H9 (cell line): ENCODE data around the gene PTPRN2. TPM values are rescaled to one million over a fixed set of nuclear protein-coding genes. Genes with fewer than 3 reads are reported as not detected.

ENCODE experiments used
- DNase-seq: peaks from one replicate; pipeline ENCODE4 v3.0.0-alpha.2; 2017
- H2AFZ ChIP-seq: one replicate; pipeline ENCODE4 v1.6.1; 2013; ENCODE audit warnings: mild to moderate bottlenecking, low read length, control low read depth, moderate library complexity
- H2AK5ac ChIP-seq: 2 replicates; pipeline ENCODE4 v1.6.1; 2013; ENCODE audit warnings: low read length, control low read depth, mixed read lengths; ENCODE audit not compliant: insufficient read length
- H2BK120ac ChIP-seq: one replicate; pipeline ENCODE4 v1.6.1; 2013; ENCODE audit warnings: low read depth, mild to moderate bottlenecking, low read length, control low read depth, inconsistent platforms; ENCODE audit not compliant: poor library complexity, severe bottlenecking
- H2BK12ac ChIP-seq: 2 replicates; pipeline ENCODE4 v1.6.1; 2013; ENCODE audit warnings: low read length, control low read depth, mixed read lengths, low read depth; ENCODE audit not compliant: insufficient read length
- H2BK15ac ChIP-seq: 2 replicates; pipeline ENCODE4 v1.6.1; 2013; ENCODE audit warnings: low read depth, low read length, control low read depth
- H2BK20ac ChIP-seq: one replicate; pipeline ENCODE4 v1.6.1; 2013; ENCODE audit warnings: low read depth, mild to moderate bottlenecking, low read length, control low read depth, inconsistent platforms; ENCODE audit not compliant: poor library complexity, severe bottlenecking
- H2BK5ac ChIP-seq: 2 replicates; pipeline ENCODE4 v1.6.1; 2013; ENCODE audit warnings: low read length, control low read depth, mixed read lengths; ENCODE audit not compliant: insufficient read length
- H3K14ac ChIP-seq: 2 replicates; pipeline ENCODE4 v1.6.1; 2013; ENCODE audit warnings: low read length, control low read depth; ENCODE audit not compliant: insufficient read depth
- H3K18ac ChIP-seq: 2 replicates; pipeline ENCODE4 v1.6.1; 2013; ENCODE audit warnings: low read depth, mild to moderate bottlenecking, mixed read lengths, low read length, control low read depth; ENCODE audit not compliant: insufficient read length
- H3K23ac ChIP-seq: 2 replicates; pipeline ENCODE4 v1.6.1; 2013; ENCODE audit warnings: low read length, control low read depth, mixed read lengths, low read depth; ENCODE audit not compliant: insufficient read length
- H3K23me2 ChIP-seq: 2 replicates; pipeline ENCODE4 v1.6.1; 2013; ENCODE audit warnings: low read depth, mild to moderate bottlenecking, mixed read lengths, low read length, control low read depth; ENCODE audit not compliant: insufficient read length, poor library complexity, severe bottlenecking
- H3K27ac ChIP-seq: 2 replicates; pipeline ENCODE4 v1.5.1; 2013; ENCODE audit warnings: low read length, control low read depth, mixed read lengths, low read depth; ENCODE audit not compliant: insufficient read length
- H3K27me3 ChIP-seq: 2 replicates; pipeline ENCODE4 v1.6.1; 2013; ENCODE audit warnings: low read length, control low read depth, inconsistent platforms; ENCODE audit not compliant: insufficient read depth
- H3K4ac ChIP-seq: 2 replicates; pipeline ENCODE4 v1.6.1; 2013; ENCODE audit warnings: low read depth, mild to moderate bottlenecking, control low read depth, inconsistent platforms, low read length, moderate library complexity
- H3K4me1 ChIP-seq: 2 replicates; pipeline ENCODE4 v1.6.1; 2013; ENCODE audit warnings: low read length, control low read depth, inconsistent platforms; ENCODE audit not compliant: insufficient read depth
- H3K4me2 ChIP-seq: 2 replicates; pipeline ENCODE4 v1.6.1; 2013; ENCODE audit warnings: low read length, control low read depth, mixed read lengths; ENCODE audit not compliant: insufficient read length, insufficient read depth
- H3K56ac ChIP-seq: 2 replicates; pipeline ENCODE4 v1.6.1; 2013; ENCODE audit warnings: low read depth, mild to moderate bottlenecking, mixed read lengths, low read length, control low read depth; ENCODE audit not compliant: insufficient read length
- H3K79me1 ChIP-seq: 2 replicates; pipeline ENCODE4 v1.6.1; 2013; ENCODE audit warnings: low read depth, mild to moderate bottlenecking, moderate library complexity, low read length, control low read depth, inconsistent platforms; ENCODE audit not compliant: insufficient read depth, poor library complexity, severe bottlenecking
- H3K79me2 ChIP-seq: 2 replicates; pipeline ENCODE4 v1.6.1; 2013; ENCODE audit warnings: low read length, control low read depth, inconsistent platforms; ENCODE audit not compliant: insufficient read depth
- H3K9ac ChIP-seq: 2 replicates; pipeline ENCODE4 v1.6.1; 2013; ENCODE audit warnings: low read length, control low read depth, mixed read lengths; ENCODE audit not compliant: insufficient read length; ENCODE audit errors: extremely low read depth
- H3K9me3 ChIP-seq: one replicate; pipeline ENCODE4 v1.6.1; 2013; ENCODE audit warnings: low read depth, low read length, inconsistent platforms; ENCODE audit not compliant: control insufficient read depth
- H3T11ph ChIP-seq: one replicate; pipeline ENCODE4 v1.6.1; 2013; ENCODE audit warnings: mild to moderate bottlenecking, low read length, control low read depth, inconsistent platforms
- H4K20me1 ChIP-seq: one replicate; pipeline ENCODE4 v1.6.1; 2013; ENCODE audit not compliant: control insufficient read depth, insufficient read length, insufficient read depth
- H4K5ac ChIP-seq: 2 replicates; pipeline ENCODE4 v1.6.1; 2013; ENCODE audit warnings: low read depth, mild to moderate bottlenecking, mixed read lengths, low read length, control low read depth; ENCODE audit not compliant: insufficient read length
- H4K8ac ChIP-seq: replicated peaks from 2 replicates; pipeline ENCODE4 v1.6.1; 2013; ENCODE audit warnings: low read length, control low read depth, mixed read lengths, low read depth; ENCODE audit not compliant: insufficient read length
- H4K91ac ChIP-seq: 2 replicates; pipeline ENCODE4 v1.6.1; 2013; ENCODE audit warnings: low read depth, mild to moderate bottlenecking, moderate library complexity, mixed read lengths, low read length, control low read depth; ENCODE audit not compliant: insufficient read length
- H3K27ac Mint-ChIP-seq, 3 experiments: 2 replicates in 2 of 3; 3 replicates in 1 of 3; pipeline ENCODE4 v1.8.0; 2020 to 2021; ENCODE audit warnings: mixed read lengths in 3 of 3, mild to moderate bottlenecking in 1 of 3, moderate library complexity in 1 of 3
- H3K27me3 Mint-ChIP-seq: 2 replicates; pipeline ENCODE4 v1.8.0; 2021; ENCODE audit warnings: low read depth, mild to moderate bottlenecking, moderate library complexity, mixed read lengths
- H3K36me3 Mint-ChIP-seq, 3 experiments: 2 replicates in 2 of 3; 3 replicates in 1 of 3; pipeline ENCODE4 v1.8.0; 2020 to 2021; ENCODE audit warnings: low read depth in 3 of 3, mixed read lengths in 3 of 3; ENCODE audit not compliant: insufficient read depth in 1 of 3
- H3K4me1 Mint-ChIP-seq, 2 experiments: 2 replicates each; pipeline ENCODE4 v1.8.0; 2020; ENCODE audit warnings: mixed read lengths in 2 of 2
- H3K4me3 Mint-ChIP-seq, 2 experiments: 2 replicates in 1 of 2; 3 replicates in 1 of 2; pipeline ENCODE4 v1.8.0; 2020 to 2021; ENCODE audit warnings: mild to moderate bottlenecking in 2 of 2, mixed read lengths in 2 of 2, moderate library complexity in 1 of 2
- H3K9me3 Mint-ChIP-seq, 2 experiments: 2 replicates in 1 of 2; 3 replicates in 1 of 2; pipeline ENCODE4 v1.8.0; 2020; ENCODE audit warnings: mild to moderate bottlenecking in 2 of 2, mixed read lengths in 2 of 2, moderate library complexity in 1 of 2
- WGBS: extraction: QIAGEN DNeasy Blood & Tissue Kit; methylation state at CpG from one replicate; pipeline ENCODE4 v1.1.7; 2013; ENCODE audit warnings: missing lambda C conversion rate, low lambda C conversion rate, mixed read lengths; ENCODE audit not compliant: insufficient read length; ENCODE audit errors: extremely low coverage; 5-methylcytosine and 5-hydroxymethylcytosine counted together
- total RNA-seq: library from RNA; stranded (reverse); gene quantifications from 2 replicates; pipeline ENCODE4 v1.2.1, GENCODE V29; 2021
- TF ChIP-seq, protein P1 (sequence below): fragments of 200-600 bp; sonication (generic); conservative IDR thresholded peaks from 3 replicates; pipeline ENCODE4 v1.8.0; 2021; ENCODE audit warnings: antibody characterized with exemption, mild to moderate bottlenecking

The PTPRN2 gene
- total RNA-seq, 1 experiment from 2014 or later, result 5.2 TPM

DNA sequence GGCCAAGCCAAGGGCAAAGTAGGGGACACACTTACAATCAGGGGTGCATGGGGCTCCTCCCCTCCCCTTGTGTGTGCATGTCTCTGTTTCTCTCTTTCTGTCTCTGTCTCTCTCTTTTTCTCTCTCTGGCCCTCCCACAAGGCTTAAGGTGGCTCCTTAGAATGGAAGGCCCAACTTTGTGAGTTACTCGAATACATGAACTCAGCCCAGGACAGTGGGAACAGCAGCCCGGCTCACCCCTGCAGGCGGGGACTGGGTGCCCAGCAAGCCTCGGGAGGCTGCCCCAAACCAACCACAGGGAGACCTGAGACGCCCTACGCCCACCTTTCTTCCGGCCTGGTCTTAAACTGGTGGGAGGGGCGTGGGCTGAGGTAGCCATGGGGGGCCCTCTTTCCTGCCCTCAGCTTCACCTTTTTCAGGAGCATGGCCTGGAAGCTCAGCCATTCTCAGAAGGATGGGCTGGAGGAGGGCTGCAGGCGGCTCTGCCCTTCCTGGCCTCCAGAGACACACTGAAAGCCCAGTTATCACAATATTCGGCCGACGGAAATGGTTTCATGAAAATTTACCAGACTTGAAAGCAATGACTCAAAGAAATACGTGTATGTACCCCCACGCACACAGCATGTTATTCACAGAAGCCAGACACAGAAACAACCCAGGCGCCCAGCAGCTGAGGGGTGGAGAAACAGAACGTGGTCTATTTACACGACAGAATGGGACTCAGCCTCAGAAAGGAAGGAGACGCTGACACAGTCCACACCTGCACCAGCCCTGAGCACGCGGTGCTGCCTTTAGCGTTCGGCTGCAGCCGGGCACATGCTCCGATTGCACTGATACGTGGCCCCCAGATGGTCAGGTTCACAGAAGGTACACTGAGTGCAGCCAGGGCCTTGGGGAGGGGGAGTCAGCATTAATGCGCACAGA is 229.5 kb downstream of the PTPRN2 start:
- Histone ChIP-seq H2BK120ac (no peak overlapping the region), H3K56ac (no peak overlapping the region), H3K23me2 (no peaks in the 10 kb centered on the region), H2BK15ac (no peak overlapping the region), H3K79me1 (no peaks in the 10 kb centered on the region), H3K27ac (no peak overlapping the region), H3K79me2 (no peaks in the 10 kb centered on the region), H3K27me3 (no peaks in the 10 kb centered on the region), H3K4me2 (no peak overlapping the region), H2BK12ac (no peak overlapping the region), H4K20me1 (no peaks in the 10 kb centered on the region), H4K91ac (no peak overlapping the region), H4K8ac (no peak overlapping the region), H2BK20ac (no peak overlapping the region), H4K5ac (no peak overlapping the region), H2BK5ac (no peak overlapping the region), H3K9ac (no peak overlapping the region), H2AK5ac (no peak overlapping the region), H3K23ac (no peak overlapping the region), H3K18ac (no peak overlapping the region), H3K9me3 (no peaks in the 10 kb centered on the region), H3K4ac (no peak overlapping the region), H3K14ac (no peak overlapping the region; the same call in 1 of the 2 replicates), H3T11ph (no peak overlapping the region), H2AFZ (no peak overlapping the region), H3K4me1 (no peaks in the 10 kb centered on the region)
- Mint-ChIP-seq H3K9me3 (peaks cover 14 to 16% of the 10 kb centered on the region in 2 experiments), H3K27ac (0 out of 7 replicates have a peak overlapping the region, but pooled peaks of 1 of the 3 experiments have one; percentile 45), H3K4me1 (peaks cover 7 to 14% of the 10 kb centered on the region in 2 experiments), H3K36me3 (peaks cover 5 to 16% (median 5%) of the 10 kb centered on the region in 3 experiments; a peak in 5 of 7 replicates), H3K4me3 (no peak overlapping the region), H3K27me3 (peaks cover 33% of the 10 kb centered on the region)
- no peak for DNase-seq
- no CpG with 5 or more reads among the region's 26 CpGs for WGBS
- TF ChIP-seq, protein P1, sequence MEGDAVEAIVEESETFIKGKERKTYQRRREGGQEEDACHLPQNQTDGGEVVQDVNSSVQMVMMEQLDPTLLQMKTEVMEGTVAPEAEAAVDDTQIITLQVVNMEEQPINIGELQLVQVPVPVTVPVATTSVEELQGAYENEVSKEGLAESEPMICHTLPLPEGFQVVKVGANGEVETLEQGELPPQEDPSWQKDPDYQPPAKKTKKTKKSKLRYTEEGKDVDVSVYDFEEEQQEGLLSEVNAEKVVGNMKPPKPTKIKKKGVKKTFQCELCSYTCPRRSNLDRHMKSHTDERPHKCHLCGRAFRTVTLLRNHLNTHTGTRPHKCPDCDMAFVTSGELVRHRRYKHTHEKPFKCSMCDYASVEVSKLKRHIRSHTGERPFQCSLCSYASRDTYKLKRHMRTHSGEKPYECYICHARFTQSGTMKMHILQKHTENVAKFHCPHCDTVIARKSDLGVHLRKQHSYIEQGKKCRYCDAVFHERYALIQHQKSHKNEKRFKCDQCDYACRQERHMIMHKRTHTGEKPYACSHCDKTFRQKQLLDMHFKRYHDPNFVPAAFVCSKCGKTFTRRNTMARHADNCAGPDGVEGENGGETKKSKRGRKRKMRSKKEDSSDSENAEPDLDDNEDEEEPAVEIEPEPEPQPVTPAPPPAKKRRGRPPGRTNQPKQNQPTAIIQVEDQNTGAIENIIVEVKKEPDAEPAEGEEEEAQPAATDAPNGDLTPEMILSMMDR, result no peak
